Measurements from ENCODE around the gene AK1. TPM values are rescaled to one million over a fixed set of nuclear protein-coding genes. Genes with fewer than 3 reads are reported as not detected.
A peak's percentile ranks its signal among the peaks of the same experiment; 100 is the strongest.

The AK1 gene
- total RNA-seq, 1 experiment from 2014 or later: 34.4 TPM

GRCh38 chr9:127915801-127916719 is 38.6 kb upstream of the AK1 start:
- POLR2A ChIA-PET: interaction anchor here (0.6 to 2.1 kb wide), 8 partner anchors 16 to 759 kb away, joined by 3 to 8 read pairs (median 3); partner anchors contain the start of gene ST6GALNAC6
- H3K27ac Mint-ChIP-seq: no peak overlapping the region
- peaks cover 3% of the 10 kb centered on the region; the same call in 1 of the 2 replicates for H3K27me3 Mint-ChIP-seq (ENCODE audit: low read depth)
- peaks cover 19% of the 10 kb centered on the region for H3K4me1 Mint-ChIP-seq
- ATAC-seq: no peak
- peaks cover 3% of the 10 kb centered on the region; the same call in 1 of the 2 replicates for H3K36me3 Mint-ChIP-seq
- no peak for DNase-seq (ENCODE audit: low spot score)
- H3K9me3 Mint-ChIP-seq: no peaks in the 10 kb centered on the region
- no peak for TF ChIP-seq ZNF232 (CRISPR knock-in tag; IDR thresholded peaks at IDR 0.05)
- TF ChIP-seq EMX1 (CRISPR knock-in tag; IDR thresholded peaks at IDR 0.05): no peak
- no peak for TF ChIP-seq ZNF396 (CRISPR knock-in tag; IDR thresholded peaks at IDR 0.05; ENCODE audit: borderline replicate concordance)
- TF ChIP-seq TP53 (CRISPR knock-in tag; IDR thresholded peaks at IDR 0.05): no peak
- TF ChIP-seq ATF1 (CRISPR knock-in tag; IDR thresholded peaks at IDR 0.05): no peak
- no peak for TF ChIP-seq CBFB (CRISPR knock-in tag; IDR thresholded peaks at IDR 0.05; ENCODE audit: low read depth)
- no peak for TF ChIP-seq CREM (CRISPR knock-in tag; IDR thresholded peaks at IDR 0.05)
- TF ChIP-seq ZSCAN18 (CRISPR knock-in tag; IDR thresholded peaks at IDR 0.05): no peak
- TF ChIP-seq AR (CRISPR knock-in tag; IDR thresholded peaks at IDR 0.05): no peak
- no peak for TF ChIP-seq NR2C2 (CRISPR knock-in tag; IDR thresholded peaks at IDR 0.05)
- no peak for TF ChIP-seq GABPB1 (CRISPR knock-in tag; IDR thresholded peaks at IDR 0.05)
- peak; percentile 22; the same call in 1 of the 2 replicates for TF ChIP-seq NFE2L1 (CRISPR knock-in tag; IDR thresholded peaks at IDR 0.05)
- no peak for TF ChIP-seq TEAD4 (CRISPR knock-in tag; IDR thresholded peaks at IDR 0.05)
- TF ChIP-seq SMAD4 (CRISPR knock-in tag; IDR thresholded peaks at IDR 0.05): no peak
- TF ChIP-seq MAX (CRISPR knock-in tag; IDR thresholded peaks at IDR 0.05): peak; percentile 52; the same call in 1 of the 2 replicates
- no peak for TF ChIP-seq NFATC4 (CRISPR knock-in tag; IDR thresholded peaks at IDR 0.05)
- no peak for TF ChIP-seq SP1 (CRISPR knock-in tag; conservative IDR thresholded peaks at IDR 0.05)
- CTCF ChIA-PET: interaction anchor here (0.6 to 2.4 kb wide), 23 partner anchors 10 to 696 kb away, joined by 3 to 20 read pairs (median 7); partner anchors contain the start of genes FPGS, PIP5KL1, SH2D3C and ST6GALNAC6
- peak overlapping the region; percentile 74 for H3K4me3 Mint-ChIP-seq

- Mint-ChIP-seq H3K9me3 (no peaks in the 10 kb centered on the region), H3K27me3 (ENCODE audit: low read depth) (no peaks in the 10 kb centered on the region; the same call in 1 of the 2 replicates), H3K27ac (no peak overlapping the region), H3K4me1 (peaks cover 19% of the 10 kb centered on the region), H3K4me3 (no peak overlapping the region), H3K36me3 (peaks cover 6% of the 10 kb centered on the region; the same call in 1 of the 2 replicates)
- ATAC-seq: no peak
- DNase-seq (ENCODE audit: low spot score): no peak
- ChIA-PET POLR2A (interaction anchor here (2.1 kb wide), 1 partner anchor 18 kb away, joined by 8 read pairs; no protein-coding TSS in a partner anchor), CTCF (interaction anchor here (0.9 to 2.4 kb wide), 5 partner anchors 27 to 180 kb away, joined by 3 to 20 read pairs (median 14); partner anchors contain the start of gene TOR2A)
- TF ChIP-seq STAT6 (CRISPR knock-in tag; conservative IDR thresholded peaks at IDR 0.05; ENCODE audit: low read depth) (no peak), FOXP4 (CRISPR knock-in tag; IDR thresholded peaks at IDR 0.05) (no peak), FOXJ3 (CRISPR knock-in tag; IDR thresholded peaks at IDR 0.05; ENCODE audit: borderline replicate concordance) (no peak), E2F5 (CRISPR knock-in tag; IDR thresholded peaks at IDR 0.05) (no peak), SOX15 (CRISPR knock-in tag; IDR thresholded peaks at IDR 0.05) (no peak), KAT7 (CRISPR knock-in tag; IDR thresholded peaks at IDR 0.05; ENCODE audit: borderline replicate concordance) (no peak), EMX1 (CRISPR knock-in tag; IDR thresholded peaks at IDR 0.05) (no peak)
Observed at GRCh38 chr9:127915325-127915752, 37.9 kb upstream of the AK1 start.
